WTC11 (cell line): ENCODE measurements around the gene ZNF629. TPM values are rescaled to one million over a fixed set of nuclear protein-coding genes. Genes with fewer than 3 reads are reported as not detected.
A peak's percentile ranks its signal among the peaks of the same experiment; 100 is the strongest.

Source experiments
- AR ChIP-seq: fragments of 250-450 bp; sonication (Bioruptor Pico); IDR thresholded peaks from 2 replicates; pipeline ENCODE4 v1.9.0; 2021; ENCODE audit warnings: mild to moderate bottlenecking
- ARID4B ChIP-seq: sonication (generic); formaldehyde crosslinking; IDR thresholded peaks from 2 replicates; pipeline ENCODE4 v1.8.0; 2023; ENCODE audit warnings: missing genetic modification reagents, mild to moderate bottlenecking, borderline replicate concordance
- CREB1 ChIP-seq: sonication (generic); formaldehyde crosslinking; IDR thresholded peaks from 2 replicates; pipeline ENCODE4 v1.8.0; 2023; ENCODE audit warnings: mild to moderate bottlenecking, missing genetic modification reagents
- FOXJ3 ChIP-seq: sonication (generic); formaldehyde crosslinking; IDR thresholded peaks from 2 replicates; pipeline ENCODE4 v1.9.0; 2021; ENCODE audit warnings: missing genetic modification reagents, mild to moderate bottlenecking, borderline replicate concordance
- FOXK1 ChIP-seq: sonication (generic); formaldehyde crosslinking; IDR thresholded peaks from 2 replicates; pipeline ENCODE4 v1.8.0; 2022; ENCODE audit warnings: mild to moderate bottlenecking, moderate library complexity, missing genetic modification reagents
- HMGA2 ChIP-seq: fragments of 250-450 bp; sonication (Bioruptor Pico); IDR thresholded peaks from 2 replicates; pipeline ENCODE4 v1.4.0; 2021; ENCODE audit warnings: mild to moderate bottlenecking, moderate library complexity
- IRF2 ChIP-seq: sonication (generic); formaldehyde crosslinking; IDR thresholded peaks from 2 replicates; pipeline ENCODE4 v1.8.0; 2022; ENCODE audit warnings: low read depth, missing genetic modification reagents, borderline replicate concordance
- KAT7 ChIP-seq: sonication (generic); formaldehyde crosslinking; IDR thresholded peaks from 2 replicates; pipeline ENCODE4 v1.8.1; 2023; ENCODE audit warnings: missing genetic modification reagents, mild to moderate bottlenecking, borderline replicate concordance
- MYBL2 ChIP-seq: sonication (generic); formaldehyde crosslinking; IDR thresholded peaks from 2 replicates; pipeline ENCODE4 v1.8.1; 2023; ENCODE audit warnings: mild to moderate bottlenecking, moderate library complexity, missing genetic modification reagents
- RORB ChIP-seq: fragments of 250-450 bp; sonication (Bioruptor Pico); IDR thresholded peaks from 2 replicates; pipeline ENCODE4 v1.9.0; 2021; ENCODE audit warnings: mild to moderate bottlenecking
- SMAD3 ChIP-seq: sonication (generic); formaldehyde crosslinking; IDR thresholded peaks from 2 replicates; pipeline ENCODE4 v1.8.0; 2022; ENCODE audit warnings: missing genetic modification reagents, mild to moderate bottlenecking, borderline replicate concordance
- SMAD4 ChIP-seq: sonication (generic); formaldehyde crosslinking; IDR thresholded peaks from 2 replicates; pipeline ENCODE4 v1.8.0; 2022; ENCODE audit warnings: mild to moderate bottlenecking, missing genetic modification reagents
- SOX15 ChIP-seq: fragments of 250-450 bp; sonication (Bioruptor Pico); IDR thresholded peaks from 2 replicates; pipeline ENCODE4 v1.9.0; 2021; ENCODE audit warnings: mild to moderate bottlenecking
- SP1 ChIP-seq: sonication (generic); formaldehyde crosslinking; conservative IDR thresholded peaks from 2 replicates; pipeline ENCODE4 v1.8.1; 2022; ENCODE audit warnings: missing genetic modification reagents
- STAT6 ChIP-seq: sonication (generic); formaldehyde crosslinking; conservative IDR thresholded peaks from 2 replicates; pipeline ENCODE4 v1.8.1; 2023; ENCODE audit warnings: mild to moderate bottlenecking, low read depth, missing genetic modification reagents, moderate library complexity
- TEAD1 ChIP-seq: sonication (generic); formaldehyde crosslinking; IDR thresholded peaks from 2 replicates; pipeline ENCODE4 v1.8.0; 2022; ENCODE audit warnings: mild to moderate bottlenecking, missing genetic modification reagents
- ZNF317 ChIP-seq: sonication (generic); formaldehyde crosslinking; IDR thresholded peaks from 2 replicates; pipeline ENCODE4 v1.8.1; 2023; ENCODE audit warnings: low read depth, mild to moderate bottlenecking, moderate library complexity, missing genetic modification reagents, borderline replicate concordance
- ZNF416 ChIP-seq: fragments of 250-450 bp; sonication (Bioruptor Pico); IDR thresholded peaks from 2 replicates; pipeline ENCODE4 v1.9.0; 2021; ENCODE audit warnings: mild to moderate bottlenecking, inconsistent platforms
- total RNA-seq: library from RNA; stranded (reverse); gene quantifications from 3 replicates; pipeline ENCODE4 v1.2.3, GENCODE V29; 2021
- TF ChIP-seq, protein P1 (sequence below): fragments of 200-600 bp; IDR thresholded peaks from 2 replicates; pipeline ENCODE4 v1.8.0; 2022; ENCODE audit warnings: antibody characterized with exemption
- TF ChIP-seq, protein P2 (sequence below): sonication (generic); formaldehyde crosslinking; IDR thresholded peaks from 2 replicates; pipeline ENCODE4 v1.8.1; 2023; ENCODE audit warnings: mild to moderate bottlenecking, missing genetic modification reagents
- TF ChIP-seq, protein P3 (sequence below): sonication (generic); formaldehyde crosslinking; IDR thresholded peaks from 2 replicates; pipeline ENCODE4 v1.8.1; 2023; ENCODE audit warnings: mild to moderate bottlenecking, missing genetic modification reagents
- TF ChIP-seq, protein P4 (sequence below): sonication (generic); formaldehyde crosslinking; conservative IDR thresholded peaks from 2 replicates; pipeline ENCODE4 v1.8.1; 2022; ENCODE audit warnings: mild to moderate bottlenecking, missing genetic modification reagents

The ZNF629 gene
- total RNA-seq, 1 experiment from 2014 or later = 20.0 TPM

DNA sequence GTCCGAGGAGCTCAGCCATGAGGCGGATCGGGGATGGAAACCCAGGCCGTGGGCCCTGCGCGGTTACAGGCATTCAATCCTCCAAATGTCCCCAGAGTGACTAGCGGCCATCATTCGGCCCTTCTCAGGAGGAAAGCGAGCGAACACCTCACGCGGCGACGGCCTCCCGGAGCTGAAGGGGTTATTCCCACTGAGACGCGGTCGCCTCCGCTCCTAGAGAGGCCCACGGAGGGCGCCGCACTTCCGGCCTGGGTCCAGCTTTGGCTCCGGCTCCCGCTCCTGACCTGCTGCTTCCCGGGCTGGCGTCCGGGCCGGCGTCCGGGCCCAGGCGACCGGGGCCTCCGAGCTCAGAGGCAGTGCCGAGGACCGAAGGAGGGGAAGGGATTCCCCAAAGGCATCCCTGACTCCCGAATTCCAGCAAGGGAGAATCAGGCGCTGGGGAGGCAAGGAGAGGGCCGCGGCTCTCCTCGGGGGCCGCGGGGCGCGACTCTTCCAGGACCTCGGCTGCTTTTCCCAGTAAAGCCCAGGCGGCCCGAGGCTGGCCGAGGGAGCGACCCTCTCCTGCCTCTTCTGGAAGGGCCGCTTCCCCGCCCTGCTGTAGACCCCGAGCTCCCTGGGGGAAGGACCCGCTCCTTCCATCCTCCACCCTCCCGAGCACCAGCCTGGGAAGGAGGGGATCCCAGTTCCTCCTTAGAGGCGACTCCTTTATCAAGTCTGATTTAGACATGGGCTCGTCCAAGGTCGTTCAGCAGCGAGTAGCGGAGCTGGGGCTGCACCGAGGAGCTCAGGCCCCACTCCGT, 18.6 kb upstream of the ZNF629 start (continued):
- TF ChIP-seq, protein P1, sequence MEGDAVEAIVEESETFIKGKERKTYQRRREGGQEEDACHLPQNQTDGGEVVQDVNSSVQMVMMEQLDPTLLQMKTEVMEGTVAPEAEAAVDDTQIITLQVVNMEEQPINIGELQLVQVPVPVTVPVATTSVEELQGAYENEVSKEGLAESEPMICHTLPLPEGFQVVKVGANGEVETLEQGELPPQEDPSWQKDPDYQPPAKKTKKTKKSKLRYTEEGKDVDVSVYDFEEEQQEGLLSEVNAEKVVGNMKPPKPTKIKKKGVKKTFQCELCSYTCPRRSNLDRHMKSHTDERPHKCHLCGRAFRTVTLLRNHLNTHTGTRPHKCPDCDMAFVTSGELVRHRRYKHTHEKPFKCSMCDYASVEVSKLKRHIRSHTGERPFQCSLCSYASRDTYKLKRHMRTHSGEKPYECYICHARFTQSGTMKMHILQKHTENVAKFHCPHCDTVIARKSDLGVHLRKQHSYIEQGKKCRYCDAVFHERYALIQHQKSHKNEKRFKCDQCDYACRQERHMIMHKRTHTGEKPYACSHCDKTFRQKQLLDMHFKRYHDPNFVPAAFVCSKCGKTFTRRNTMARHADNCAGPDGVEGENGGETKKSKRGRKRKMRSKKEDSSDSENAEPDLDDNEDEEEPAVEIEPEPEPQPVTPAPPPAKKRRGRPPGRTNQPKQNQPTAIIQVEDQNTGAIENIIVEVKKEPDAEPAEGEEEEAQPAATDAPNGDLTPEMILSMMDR = no peak
- TF ChIP-seq AR (CRISPR knock-in tag) (no peak), ZNF317 (CRISPR knock-in tag) (no peak), ARID4B (CRISPR knock-in tag) (peak; percentile 86), SMAD4 (no peak), HMGA2 (CRISPR knock-in tag) (no peak), FOXK1 (CRISPR knock-in tag) (peak; percentile 75; the same call in 1 of the 2 replicates), TEAD1 (CRISPR knock-in tag) (no peak), CREB1 (CRISPR knock-in tag) (no peak), FOXJ3 (CRISPR knock-in tag) (no peak), IRF2 (peak; percentile 75; the same call in 1 of the 2 replicates), STAT6 (CRISPR knock-in tag) (no peak), MYBL2 (CRISPR knock-in tag) (no peak; the same call in 1 of the 2 replicates), SP1 (peak; percentile 69; the same call in 1 of the 2 replicates), SOX15 (CRISPR knock-in tag) (no peak), SMAD3 (CRISPR knock-in tag) (no peak), KAT7 (CRISPR knock-in tag) (peak; percentile 78; the same call in 1 of the 2 replicates), RORB (no peak), ZNF416 (CRISPR knock-in tag) (no peak)
- TF ChIP-seq, protein P2, sequence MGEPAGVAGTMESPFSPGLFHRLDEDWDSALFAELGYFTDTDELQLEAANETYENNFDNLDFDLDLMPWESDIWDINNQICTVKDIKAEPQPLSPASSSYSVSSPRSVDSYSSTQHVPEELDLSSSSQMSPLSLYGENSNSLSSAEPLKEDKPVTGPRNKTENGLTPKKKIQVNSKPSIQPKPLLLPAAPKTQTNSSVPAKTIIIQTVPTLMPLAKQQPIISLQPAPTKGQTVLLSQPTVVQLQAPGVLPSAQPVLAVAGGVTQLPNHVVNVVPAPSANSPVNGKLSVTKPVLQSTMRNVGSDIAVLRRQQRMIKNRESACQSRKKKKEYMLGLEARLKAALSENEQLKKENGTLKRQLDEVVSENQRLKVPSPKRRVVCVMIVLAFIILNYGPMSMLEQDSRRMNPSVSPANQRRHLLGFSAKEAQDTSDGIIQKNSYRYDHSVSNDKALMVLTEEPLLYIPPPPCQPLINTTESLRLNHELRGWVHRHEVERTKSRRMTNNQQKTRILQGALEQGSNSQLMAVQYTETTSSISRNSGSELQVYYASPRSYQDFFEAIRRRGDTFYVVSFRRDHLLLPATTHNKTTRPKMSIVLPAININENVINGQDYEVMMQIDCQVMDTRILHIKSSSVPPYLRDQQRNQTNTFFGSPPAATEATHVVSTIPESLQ (CRISPR knock-in tag) = no peak
- TF ChIP-seq, protein P3, sequence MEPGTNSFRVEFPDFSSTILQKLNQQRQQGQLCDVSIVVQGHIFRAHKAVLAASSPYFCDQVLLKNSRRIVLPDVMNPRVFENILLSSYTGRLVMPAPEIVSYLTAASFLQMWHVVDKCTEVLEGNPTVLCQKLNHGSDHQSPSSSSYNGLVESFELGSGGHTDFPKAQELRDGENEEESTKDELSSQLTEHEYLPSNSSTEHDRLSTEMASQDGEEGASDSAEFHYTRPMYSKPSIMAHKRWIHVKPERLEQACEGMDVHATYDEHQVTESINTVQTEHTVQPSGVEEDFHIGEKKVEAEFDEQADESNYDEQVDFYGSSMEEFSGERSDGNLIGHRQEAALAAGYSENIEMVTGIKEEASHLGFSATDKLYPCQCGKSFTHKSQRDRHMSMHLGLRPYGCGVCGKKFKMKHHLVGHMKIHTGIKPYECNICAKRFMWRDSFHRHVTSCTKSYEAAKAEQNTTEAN (CRISPR knock-in tag) = no peak; the same call in 1 of the 2 replicates
- TF ChIP-seq, protein P4, sequence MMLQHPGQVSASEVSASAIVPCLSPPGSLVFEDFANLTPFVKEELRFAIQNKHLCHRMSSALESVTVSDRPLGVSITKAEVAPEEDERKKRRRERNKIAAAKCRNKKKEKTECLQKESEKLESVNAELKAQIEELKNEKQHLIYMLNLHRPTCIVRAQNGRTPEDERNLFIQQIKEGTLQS (CRISPR knock-in tag) = no peak
